Glomerular endothelial cell (primary cell): ENCODE measurements around the gene RECQL5. TPM values are rescaled to one million over a fixed set of nuclear protein-coding genes. Genes with fewer than 3 reads are reported as not detected.
"Not testable (repeated sequence)": the region's sequence is repeated elsewhere in the genome, so short reads cannot be mapped to it uniquely, and the experiment has no call there.

Source experiments
- DNase-seq: peaks from one replicate; pipeline ENCODE4 v3.0.0-alpha.2; 2011; ENCODE audit warnings: low read depth, low spot score; ENCODE audit errors: extremely low read depth
- total RNA-seq: library from RNA; depleted of rRNA; stranded (reverse); fragments of >200 nt; gene quantifications from 2 replicates; pipeline ENCODE4 v1.2.3, GENCODE V29; 2015

Gene RECQL5
- total RNA-seq, 1 donor from 2014 or later: 28.1 TPM

GRCh38 chr17:75649687-75650086 lies 17.3 kb downstream of the RECQL5 start:
- DNase-seq: no peak

GRCh38 chr17:75647921-75648320 lies 19.0 kb downstream of the RECQL5 start:
- no peak for DNase-seq

- no peak for DNase-seq
Observed at GRCh38 chr17:75647061-75647460, 19.9 kb downstream of the RECQL5 start.

GRCh38 chr17:75646638-75646992 lies 20.3 kb downstream of the RECQL5 start:
- DNase-seq: no peak

- DNase-seq: peak; percentile 45
Observed at GRCh38 chr17:75645889-75646637, 20.9 kb downstream of the RECQL5 start.

- no peak for DNase-seq
Observed at GRCh38 chr17:75645501-75645888, 21.5 kb downstream of the RECQL5 start.

- DNase-seq: no peak
Observed at GRCh38 chr17:75643643-75644017, 23.3 kb downstream of the RECQL5 start.

GRCh38 chr17:75642784-75643642 lies 23.9 kb downstream of the RECQL5 start:
- no peak for DNase-seq

GRCh38 chr17:75642182-75642783 lies 24.7 kb downstream of the RECQL5 start:
- no peak for DNase-seq

GRCh38 chr17:75641343-75641742 lies 25.6 kb downstream of the RECQL5 start:
- DNase-seq: no peak

- no peak for DNase-seq
Observed at GRCh38 chr17:75640556-75641119, 26.3 kb downstream of the RECQL5 start.

- no peak for DNase-seq
Observed at GRCh38 chr17:75639771-75640555, 27.0 kb downstream of the RECQL5 start.

- no peak for DNase-seq
Observed at GRCh38 chr17:75639327-75639726, 27.6 kb downstream of the RECQL5 start.

GRCh38 chr17:75638893-75639292 lies 28.1 kb downstream of the RECQL5 start:
- no peak for DNase-seq

GRCh38 chr17:75638039-75638438 lies 28.9 kb downstream of the RECQL5 start:
- not testable (repeated sequence) for DNase-seq

- no peak for DNase-seq
Observed at GRCh38 chr17:75637551-75637950, 29.4 kb downstream of the RECQL5 start.

GRCh38 chr17:75637143-75637538 lies 29.8 kb downstream of the RECQL5 start:
- DNase-seq: no peak

GRCh38 chr17:75636381-75637142 lies 30.4 kb downstream of the RECQL5 start:
- no peak for DNase-seq

- DNase-seq: no peak
Observed at GRCh38 chr17:75635610-75636202, 31.2 kb downstream of the RECQL5 start.
